K562 (cell line): ENCODE measurements around the gene DNAJB12. TPM values are rescaled to one million over a fixed set of nuclear protein-coding genes. Genes with fewer than 3 reads are reported as not detected.

Experiments
- ARID4B ChIP-seq: sonication (generic); formaldehyde crosslinking; IDR thresholded peaks from 2 replicates; pipeline ENCODE4 v1.8.0; 2022; ENCODE audit warnings: mild to moderate bottlenecking, missing genetic modification reagents
- ATF1 ChIP-seq, 2 experiments: fragments of 450-650 bp in 1 of 2; IDR thresholded peaks; 2 replicates each; pipeline ENCODE4 v1.6.1; 2016; ENCODE audit warnings: missing compliant biosample characterization in 1 of 2, missing genetic modification characterization in 1 of 2
- CBX3 ChIP-seq, 2 experiments: IDR thresholded peaks; 1 replicate in 1 of 2; 2 replicates in 1 of 2; pipeline ENCODE4 v1.6.1; 2012; ENCODE audit warnings: inconsistent platforms in 2 of 2, low read length in 2 of 2, borderline replicate concordance in 1 of 2, control low read depth in 1 of 2
- DNMT1 ChIP-seq: fragments of 450-650 bp; IDR thresholded peaks from 2 replicates; pipeline ENCODE4 v1.6.1; 2016; ENCODE audit warnings: antibody characterized with exemption, mild to moderate bottlenecking
- ETV6 ChIP-seq, 3 experiments: fragments of 150-350 bp in 1 of 3; sonication (generic) in 1 of 3; formaldehyde crosslinking in 1 of 3; IDR thresholded peaks; 2 replicates each; pipeline versions ENCODE4 v1.6.1 to v1.8.0; 2014 to 2022; ENCODE audit warnings: borderline replicate concordance in 2 of 3, low read depth in 2 of 3, antibody characterized with exemption in 1 of 3, low read length in 1 of 3, mild to moderate bottlenecking in 1 of 3, missing genetic modification reagents in 1 of 3
- GTF2E2 ChIP-seq: fragments of 200-800 bp; sonication (Bioruptor generic); IDR thresholded peaks from 2 replicates; pipeline ENCODE4 v1.6.1; 2016; ENCODE audit warnings: missing genetic modification characterization, missing compliant biosample characterization
- KDM4B ChIP-seq, 2 experiments: fragments of 450-650 bp in 1 of 2; sonication (generic) in 1 of 2; IDR thresholded peaks; 2 replicates each; pipeline ENCODE4 v1.6.1; 2016 to 2017; ENCODE audit warnings: borderline replicate concordance in 2 of 2, antibody characterized with exemption in 1 of 2, low read depth in 1 of 2, mild to moderate bottlenecking in 1 of 2
- NCOA1 ChIP-seq: fragments of 450-650 bp; IDR thresholded peaks from 2 replicates; pipeline ENCODE4 v1.6.1; 2016; ENCODE audit warnings: low read depth
- POLR2AphosphoS2 ChIP-seq: IDR thresholded peaks from 2 replicates; pipeline ENCODE4 v1.6.1; 2012; ENCODE audit warnings: low read length, improper control_type of control experiment
- POLR2H ChIP-seq: IDR thresholded peaks from 2 replicates; pipeline ENCODE4 v1.6.1; 2016; ENCODE audit warnings: missing genetic modification characterization, low read depth, mild to moderate bottlenecking, control low read depth, missing compliant biosample characterization, moderate library complexity
- PRPF4 ChIP-seq: fragments of 200-400 bp; formaldehyde crosslinking; IDR thresholded peaks from one replicate; pipeline ENCODE4 v1.6.1; 2017; ENCODE audit warnings: low read length, low read depth, mild to moderate bottlenecking; ENCODE audit not compliant: insufficient read depth, poor library complexity, severe bottlenecking
- SIN3A ChIP-seq, 2 experiments: fragments of 150-350 bp in 1 of 2; IDR thresholded peaks; 2 replicates each; pipeline ENCODE4 v1.6.1; 2011 to 2016; ENCODE audit warnings: borderline replicate concordance in 2 of 2, low read depth in 2 of 2, low read length in 2 of 2, mild to moderate bottlenecking in 2 of 2, moderate library complexity in 2 of 2; ENCODE audit not compliant: control insufficient read depth in 1 of 2
- SNRNP70 ChIP-seq: fragments of 200-400 bp; formaldehyde crosslinking; optimal IDR thresholded peaks from 2 replicates; pipeline ENCODE3; 2017; ENCODE audit warnings: low read depth, low read length
- STAT6 ChIP-seq: sonication (generic); formaldehyde crosslinking; IDR thresholded peaks from 2 replicates; pipeline ENCODE4 v1.8.1; 2023; ENCODE audit warnings: mild to moderate bottlenecking, missing genetic modification reagents
- ZBTB2 ChIP-seq: fragments of 450-650 bp; IDR thresholded peaks from 2 replicates; pipeline ENCODE4 v1.6.1; 2016; ENCODE audit warnings: antibody characterized with exemption
- ZKSCAN1 ChIP-seq: fragments of 150-350 bp; IDR thresholded peaks from 2 replicates; pipeline ENCODE4 v1.6.1; 2016; ENCODE audit warnings: low read depth, low read length
- ZNF12 ChIP-seq: sonication (generic); formaldehyde crosslinking; IDR thresholded peaks from 2 replicates; pipeline ENCODE4 v1.4.0; 2020; ENCODE audit warnings: mild to moderate bottlenecking, missing genetic modification reagents
- ZNF140 ChIP-seq: fragments of 250-450 bp; sonication (Bioruptor Pico); IDR thresholded peaks from 2 replicates; pipeline ENCODE4 v1.8.0; 2021; ENCODE audit warnings: moderate library complexity, mild to moderate bottlenecking, inconsistent platforms
- polyA plus RNA-seq, 8 experiments: library from polyadenylated mRNA; depleted of rRNA in 4 of 8; stranded (reverse) in 5 of 8; unstranded in 3 of 8; fragments of >200 nt; fragmentation: Nextera tagmentation in 2 of 8; fragmentation: Illumina TruSeq in 1 of 8; extraction: Ambion mirVana in 2 of 8; extraction: Trizol in 1 of 8; gene quantifications; 2 replicates each; pipeline versions ENCODE4 v1.2.1 to v1.2.3, GENCODE V29; 2011 to 2014; ENCODE audit warnings: inconsistent platforms in 1 of 8, missing spikeins in 1 of 8
- total RNA-seq, 7 experiments: library from RNA; depleted of rRNA in 6 of 7; stranded (reverse); fragments of >200 nt in 6 of 7; fragmentation: Illumina TruSeq in 2 of 7; extraction: Trizol in 2 of 7; gene quantifications; 2 replicates each; pipeline versions ENCODE4 v1.2.1 to v1.2.3, GENCODE V29; 2011 to 2021; ENCODE audit warnings: low replicate concordance in 1 of 7

DNAJB12 gene
- total and polyA plus RNA-seq, 9 of the 15 experiments (the other 6 are each of a cell fraction or from before 2014, with no cell fraction given), result 3.5 to 31.5 (median 20.3) TPM

GRCh38 chr10:72297281-72297804 is 57.4 kb downstream of the DNAJB12 start (continued):
- TF ChIP-seq STAT6 (CRISPR knock-in tag) (peak; percentile 16; the same call in 1 of the 2 replicates), ATF1 (CRISPR knock-in tag; IDR thresholded peaks at IDR 0.05) (no peak), ATF1 (tag; IDR thresholded peaks at IDR 0.05) (peak; percentile 75; the same call in 1 of the 2 replicates), KDM4B (IDR thresholded peaks at IDR 0.05; ENCODE audit: borderline replicate concordance in 2 of 2, low read depth in 1 of 2) (peak in 1 of 2 experiments; percentile 46; a peak in 1 of 4 replicates), SIN3A (IDR thresholded peaks at IDR 0.05; ENCODE audit: borderline replicate concordance in 2 of 2, control insufficient read depth in 1 of 2, low read depth in 2 of 2, low read length in 2 of 2) (no peak), CBX3 (IDR thresholded peaks at IDR 0.05; ENCODE audit: borderline replicate concordance in 1 of 2, low read length in 2 of 2) (peak in 1 of 2 experiments; percentile 34; a peak in 1 of 3 replicates), POLR2H (tag) (peak; percentile 96), ZBTB2 (no peak; the same call in none of the 2 replicates), NCOA1 (peak; percentile 71), DNMT1 (no peak), PRPF4 (no peak), ZNF12 (peak; percentile 36; the same call in 1 of the 2 replicates), ETV6 (IDR thresholded peaks at IDR 0.05; ENCODE audit: borderline replicate concordance in 1 of 2, low read depth in 2 of 2, low read length in 1 of 2) (peak; percentile 83 to 87; a peak in 2 of 4 replicates), ETV6 (CRISPR knock-in tag; IDR thresholded peaks at IDR 0.05; ENCODE audit: borderline replicate concordance) (no peak), SNRNP70 (no peak), GTF2E2 (tag) (no peak; the same call in 1 of the 2 replicates), ZKSCAN1 (no peak), ZNF140 (CRISPR knock-in tag) (no peak), POLR2AphosphoS2 (peak; percentile 79; the same call in 1 of the 2 replicates), ARID4B (CRISPR knock-in tag) (no peak)
